HG02852 (cell line): ENCODE measurements around the gene PDE6G.

Experiments
- ATAC-seq: cut with Tn5 transposase; IDR thresholded peaks from one replicate; pipeline ENCODE4 v1.9.1; 2021; ENCODE audit warnings: mild to moderate bottlenecking, moderate library complexity; ENCODE audit not compliant: unreplicated experiment

The PDE6G gene

GRCh38 chr17:81656118-81656743 lies at the start of gene PDE6G:
PDE6G (minus strand) TSS chr17:81656542; CDS start chr17:81653305, 3,237 bp downstream.
- no peak for ATAC-seq

GRCh38 chr17:81705518-81706231 lies 49.3 kb upstream of the PDE6G start:
- no peak for ATAC-seq

- ATAC-seq, result no peak
These were observed 47.7 kb upstream of the PDE6G start for GRCh38 chr17:81703747-81704654.

- ATAC-seq, result peak; percentile 73
These were observed 46.8 kb upstream of the PDE6G start, which contains the start of gene MRPL12 for GRCh38 chr17:81702934-81703746. MRPL12 (plus strand) TSS chr17:81703367; CDS start chr17:81703502, 135 bp downstream.

GRCh38 chr17:81701288-81702071 lies 45.1 kb upstream of the PDE6G start:
- no peak for ATAC-seq

GRCh38 chr17:81700353-81701287 lies 44.3 kb upstream of the PDE6G start:
- ATAC-seq, result no peak

- no peak for ATAC-seq
These were observed 41.1 kb upstream of the PDE6G start for GRCh38 chr17:81697261-81698044.

GRCh38 chr17:81696218-81696941 lies 40.0 kb upstream of the PDE6G start:
- ATAC-seq, result no peak

- no peak for ATAC-seq
These were observed 39.5 kb upstream of the PDE6G start for GRCh38 chr17:81695801-81696200.

GRCh38 chr17:81695211-81695610 lies 38.9 kb upstream of the PDE6G start:
- ATAC-seq, result no peak

GRCh38 chr17:81694810-81695209 lies 38.5 kb upstream of the PDE6G start:
- ATAC-seq, result no peak

GRCh38 chr17:81693509-81694210 lies 37.3 kb upstream of the PDE6G start:
- no peak for ATAC-seq

GRCh38 chr17:81691608-81692007 lies 35.3 kb upstream of the PDE6G start:
- ATAC-seq, result no peak

GRCh38 chr17:81691196-81691595 lies 34.9 kb upstream of the PDE6G start:
- ATAC-seq, result no peak

GRCh38 chr17:81690549-81690948 lies 34.2 kb upstream of the PDE6G start:
- no peak for ATAC-seq

- no peak for ATAC-seq
These were observed 33.7 kb upstream of the PDE6G start for GRCh38 chr17:81690066-81690465.

GRCh38 chr17:81688616-81689015 lies 32.3 kb upstream of the PDE6G start:
- no peak for ATAC-seq
